Stimulated activated CD4-positive, alpha-beta T cell treated with anti-CD3 and anti-CD28 coated beads, Interleukin-2, amount 100 ng/mL, for 24 hours (primary cell): ENCODE data around the gene ACP3.
"Not testable (repeated sequence)": the region's sequence is repeated elsewhere in the genome, so short reads cannot be mapped to it uniquely, and the experiment has no call there.

Experiments used
- DNase-seq, 2 donors: peaks; one replicate each; pipeline ENCODE4 v3.0.0-alpha.2; 2020

ACP3 gene

GRCh38 chr3:132368962-132369361 is 51.8 kb downstream of the ACP3 start:
- DNase-seq: no peak

GRCh38 chr3:132376945-132377354 is 59.7 kb downstream of the ACP3 start:
- DNase-seq: not testable (repeated sequence)

- DNase-seq: no peak
Observed at GRCh38 chr3:132378048-132378762, 61.0 kb downstream of the ACP3 start.

- DNase-seq: no peak
Observed at GRCh38 chr3:132378846-132379245, 61.6 kb downstream of the ACP3 start.

- DNase-seq: no peak
Observed at GRCh38 chr3:132380920-132381319, 63.7 kb downstream of the ACP3 start.

GRCh38 chr3:132381348-132381944 is 64.2 kb downstream of the ACP3 start:
- no peak for DNase-seq

GRCh38 chr3:132382267-132382666 is 65.1 kb downstream of the ACP3 start:
- DNase-seq: no peak

GRCh38 chr3:132382688-132383194 is 65.5 kb downstream of the ACP3 start:
- no peak for DNase-seq

GRCh38 chr3:132386259-132386658 is 69.1 kb downstream of the ACP3 start:
- DNase-seq: no peak

GRCh38 chr3:132392675-132393074 is 75.5 kb downstream of the ACP3 start:
- DNase-seq: not testable (repeated sequence)

- DNase-seq: no peak
Observed at GRCh38 chr3:132394320-132394719, 77.1 kb downstream of the ACP3 start.

- no peak for DNase-seq
Observed at GRCh38 chr3:132395126-132395525, 77.9 kb downstream of the ACP3 start.

- DNase-seq: no peak
Observed at GRCh38 chr3:132396255-132396654, 79.0 kb downstream of the ACP3 start.

GRCh38 chr3:132396776-132397175 is 79.6 kb downstream of the ACP3 start:
- DNase-seq: not testable (repeated sequence)

- DNase-seq: peak in 1 of 2 donors; percentile 11
Observed at GRCh38 chr3:132399054-132399929, 82.1 kb downstream of the ACP3 start.

GRCh38 chr3:132401255-132401654 is 84.0 kb downstream of the ACP3 start:
- no peak for DNase-seq

- no peak for DNase-seq
Observed at GRCh38 chr3:132404276-132404675, 87.1 kb downstream of the ACP3 start.

GRCh38 chr3:132405188-132405587 is 88.0 kb downstream of the ACP3 start:
- no peak for DNase-seq

- no peak for DNase-seq
Observed at GRCh38 chr3:132405609-132406299, 88.5 kb downstream of the ACP3 start.

GRCh38 chr3:132406587-132406986 is 89.4 kb downstream of the ACP3 start:
- DNase-seq: no peak

GRCh38 chr3:132407025-132407424 is 89.8 kb downstream of the ACP3 start:
- DNase-seq: no peak
